ENCODE results near the gene LPXN. TPM values are rescaled to one million over a fixed set of nuclear protein-coding genes. Genes with fewer than 3 reads are reported as not detected.
"Not testable (repeated sequence)": the region's sequence is repeated elsewhere in the genome, so short reads cannot be mapped to it uniquely, and the experiment has no call there.

Gene LPXN
- total RNA-seq, 1 donor from 2014 or later = 1.4 TPM

DNA sequence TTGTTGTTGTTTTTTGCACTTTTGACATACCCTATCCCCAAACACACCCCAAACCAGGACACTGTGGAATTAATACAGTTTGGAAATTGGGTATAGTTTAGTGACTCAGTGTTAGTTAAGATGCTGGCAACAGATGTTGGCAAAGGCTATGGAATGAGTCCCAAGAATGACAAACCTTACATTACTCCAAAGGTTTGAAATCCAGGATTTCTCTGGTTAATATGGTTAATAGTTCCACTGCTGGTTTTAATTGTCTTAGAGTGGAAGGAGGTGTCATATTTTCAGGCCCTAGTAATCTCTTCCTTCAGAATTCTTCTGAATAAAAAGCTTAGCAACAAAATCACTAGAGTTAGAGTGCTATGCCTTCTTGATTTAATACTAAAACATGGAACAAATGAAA is 775 bp downstream of the LPXN start:
- H3K4me3 ChIP-seq (ENCODE audit: low read depth, low read length) = peak overlapping the region; percentile 9
- TF ChIP-seq, protein P1, sequence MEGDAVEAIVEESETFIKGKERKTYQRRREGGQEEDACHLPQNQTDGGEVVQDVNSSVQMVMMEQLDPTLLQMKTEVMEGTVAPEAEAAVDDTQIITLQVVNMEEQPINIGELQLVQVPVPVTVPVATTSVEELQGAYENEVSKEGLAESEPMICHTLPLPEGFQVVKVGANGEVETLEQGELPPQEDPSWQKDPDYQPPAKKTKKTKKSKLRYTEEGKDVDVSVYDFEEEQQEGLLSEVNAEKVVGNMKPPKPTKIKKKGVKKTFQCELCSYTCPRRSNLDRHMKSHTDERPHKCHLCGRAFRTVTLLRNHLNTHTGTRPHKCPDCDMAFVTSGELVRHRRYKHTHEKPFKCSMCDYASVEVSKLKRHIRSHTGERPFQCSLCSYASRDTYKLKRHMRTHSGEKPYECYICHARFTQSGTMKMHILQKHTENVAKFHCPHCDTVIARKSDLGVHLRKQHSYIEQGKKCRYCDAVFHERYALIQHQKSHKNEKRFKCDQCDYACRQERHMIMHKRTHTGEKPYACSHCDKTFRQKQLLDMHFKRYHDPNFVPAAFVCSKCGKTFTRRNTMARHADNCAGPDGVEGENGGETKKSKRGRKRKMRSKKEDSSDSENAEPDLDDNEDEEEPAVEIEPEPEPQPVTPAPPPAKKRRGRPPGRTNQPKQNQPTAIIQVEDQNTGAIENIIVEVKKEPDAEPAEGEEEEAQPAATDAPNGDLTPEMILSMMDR (conservative IDR thresholded peaks at IDR 0.05; ENCODE audit: low read depth, low read length) = no peak
- DNase-seq (ENCODE audit: low read depth) = peak; percentile 67

DNA sequence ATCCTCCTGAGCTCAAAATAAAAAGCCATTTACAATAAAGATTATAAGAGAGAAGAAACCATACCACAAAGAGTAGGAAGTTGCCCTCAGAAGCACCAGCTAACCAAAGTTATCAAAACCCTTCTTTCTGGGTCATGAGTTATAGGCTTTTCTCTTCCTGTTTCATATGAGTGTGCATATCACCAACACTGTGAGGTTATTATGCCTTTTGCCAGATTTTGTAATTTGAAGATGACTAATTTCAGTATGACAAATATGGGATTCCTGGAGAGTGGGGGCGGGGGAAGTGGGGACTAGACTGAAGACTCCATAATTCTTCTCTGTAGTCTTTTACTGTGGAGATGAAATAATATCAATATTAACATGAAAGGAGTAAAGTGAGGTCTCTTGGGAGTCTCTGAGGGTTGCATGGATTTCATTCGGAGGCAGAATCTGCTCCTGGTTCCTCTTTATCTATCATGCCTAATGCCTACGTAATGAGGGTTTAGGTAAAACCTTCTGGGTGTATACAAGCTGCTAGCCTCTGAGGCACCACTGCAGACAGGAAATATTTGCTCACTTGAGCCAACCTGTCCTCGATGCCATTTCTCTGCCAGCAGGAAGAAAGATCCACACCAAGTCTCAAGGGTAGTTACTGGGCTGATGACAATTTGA is 2.1 kb downstream of the LPXN start:
- TF ChIP-seq, protein P1 (conservative IDR thresholded peaks at IDR 0.05; ENCODE audit: low read depth, low read length) = no peak
- peak; percentile 41 for DNase-seq (ENCODE audit: low read depth)
- H3K4me3 ChIP-seq (ENCODE audit: low read depth, low read length) = no peak overlapping the region

DNA sequence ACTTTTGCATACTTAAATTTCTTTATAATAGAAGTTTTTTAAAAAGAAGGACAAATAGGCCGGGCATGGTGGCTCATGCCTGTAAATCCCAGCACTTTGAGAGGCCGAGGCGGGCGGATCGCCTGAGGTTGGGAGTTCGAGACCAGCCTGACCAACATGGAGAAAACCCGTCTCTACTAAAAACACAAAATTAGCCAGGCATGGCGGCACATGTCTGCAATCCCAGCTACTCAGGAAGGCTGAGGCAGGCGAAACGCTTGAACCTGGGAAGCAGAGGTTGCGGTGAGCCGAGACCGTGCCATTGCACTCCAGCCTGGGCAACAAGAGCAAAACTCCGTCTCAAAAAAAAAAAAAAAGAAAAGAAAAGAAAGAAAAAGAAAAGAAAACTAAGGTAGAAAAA is 2.8 kb downstream of the LPXN start:
- H3K4me3 ChIP-seq (ENCODE audit: low read depth, low read length); DNase-seq (ENCODE audit: low read depth): not testable (repeated sequence)

DNA sequence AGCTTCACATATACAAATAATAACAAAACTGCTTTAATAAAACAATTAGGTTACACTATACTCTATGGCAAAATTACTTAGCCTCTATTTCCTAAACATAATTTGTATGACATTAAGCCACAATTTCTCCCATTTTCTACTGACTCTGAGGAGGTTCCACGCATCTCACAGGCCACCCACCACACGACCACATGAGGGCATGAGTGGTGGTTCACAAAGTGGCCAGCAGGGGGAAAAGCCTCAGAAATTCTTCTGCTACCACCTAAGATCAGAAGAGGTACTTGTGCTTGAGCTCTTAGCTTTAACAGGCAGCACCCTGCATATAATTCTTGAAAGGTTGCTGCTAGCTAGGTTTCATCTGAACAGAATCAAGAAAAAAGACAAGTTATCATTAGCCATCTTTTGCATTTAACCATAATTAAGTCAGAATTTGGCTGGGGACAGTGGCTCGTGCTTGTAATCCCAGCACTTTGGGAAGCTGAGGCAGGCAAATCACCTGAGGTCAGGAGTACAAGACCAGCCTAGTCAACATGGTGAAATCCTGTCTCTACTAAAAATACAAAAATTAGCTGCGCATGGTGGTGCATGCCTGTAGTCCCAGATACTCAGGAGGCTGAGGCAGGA is 7.7 kb downstream of the LPXN start:
- TF ChIP-seq, protein P1 (conservative IDR thresholded peaks at IDR 0.05; ENCODE audit: low read depth, low read length) = peak; percentile 87

DNA sequence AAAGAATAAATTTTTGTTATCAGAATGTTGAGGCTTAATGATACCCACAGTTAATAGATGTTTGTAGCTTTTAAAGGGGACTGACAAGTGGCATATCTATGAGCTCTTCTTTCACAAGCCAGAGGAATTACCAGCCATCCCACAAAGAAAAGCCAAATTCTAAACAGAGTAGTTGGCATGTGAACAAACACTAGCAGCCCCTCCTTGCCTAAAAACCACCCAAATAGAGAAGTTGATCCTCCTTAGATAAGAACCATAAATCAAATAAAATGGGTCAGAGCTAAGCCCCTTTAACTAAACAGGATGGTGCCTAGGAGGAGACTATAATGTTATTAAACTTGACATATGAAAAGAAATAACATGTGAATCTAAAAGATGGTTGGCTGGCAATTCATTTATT is 11.4 kb downstream of the LPXN start:
- no peak overlapping the region for H3K4me3 ChIP-seq (ENCODE audit: low read depth, low read length)
- no peak for DNase-seq (ENCODE audit: low read depth)
- TF ChIP-seq, protein P1 (conservative IDR thresholded peaks at IDR 0.05; ENCODE audit: low read depth, low read length) = no peak

More for the DNA sequence above, 7.7 kb downstream of the LPXN start:
- no peak for DNase-seq (ENCODE audit: low read depth)
- H3K4me3 ChIP-seq (ENCODE audit: low read depth, low read length) = no peak overlapping the region

DNA sequence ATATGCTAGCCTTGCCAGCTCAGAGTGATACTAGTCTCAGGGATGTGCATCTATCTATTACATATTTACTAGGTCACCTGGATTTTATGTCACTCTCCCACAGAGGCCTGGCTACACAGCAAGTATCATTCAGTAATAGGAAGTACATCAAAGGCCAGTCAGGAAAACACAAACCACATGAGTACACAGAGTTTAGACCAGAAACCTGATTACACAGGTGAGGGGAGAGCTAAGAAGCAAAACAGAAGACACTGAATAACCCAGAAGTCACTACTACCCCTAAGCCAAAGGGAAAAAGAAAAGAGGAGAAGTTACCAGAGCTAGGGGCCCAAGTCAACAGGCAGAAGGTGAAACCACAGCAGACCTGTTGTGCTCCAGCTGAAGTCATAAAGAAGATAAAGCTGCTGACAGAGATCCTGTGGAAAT is 13.3 kb downstream of the LPXN start:
- no peak for DNase-seq (ENCODE audit: low read depth)
- H3K4me3 ChIP-seq (ENCODE audit: low read depth, low read length) = no peak overlapping the region
- TF ChIP-seq, protein P1 (conservative IDR thresholded peaks at IDR 0.05; ENCODE audit: low read depth, low read length) = no peak

DNA sequence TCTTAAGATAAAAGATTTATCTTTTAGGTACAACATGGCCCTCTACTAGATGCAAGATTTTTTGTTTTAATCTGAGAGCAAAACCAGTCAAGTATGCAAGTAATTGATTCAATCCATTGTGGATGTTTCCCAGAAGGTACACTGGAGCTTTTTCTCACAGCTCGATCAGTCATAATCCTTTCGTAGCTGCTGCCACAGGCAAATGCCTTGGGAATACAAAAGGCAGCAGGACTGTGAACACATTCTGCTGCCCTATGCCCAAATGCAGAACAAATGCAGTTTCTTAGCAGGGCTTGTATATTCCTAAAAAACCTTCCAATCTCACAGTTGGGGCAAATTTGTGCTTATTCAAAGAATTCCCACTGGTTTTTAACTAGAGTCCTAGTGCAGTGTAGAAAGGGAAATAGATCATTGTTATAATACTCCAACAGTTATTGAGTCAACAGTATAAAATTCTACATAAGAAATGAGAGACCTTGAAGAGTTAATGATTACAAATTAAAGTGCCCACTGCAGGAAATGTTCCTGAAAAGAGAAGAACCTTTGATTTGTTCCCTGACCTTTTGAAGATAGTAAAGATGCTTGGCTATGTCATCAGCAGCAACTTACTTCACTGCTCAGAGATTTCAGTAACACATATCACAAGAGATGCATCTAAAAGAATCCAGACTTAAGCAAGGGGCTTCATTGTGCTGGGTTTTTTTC is 14.1 kb downstream of the LPXN start:
- peak; percentile 72 for DNase-seq (ENCODE audit: low read depth)
- TF ChIP-seq, protein P1 (conservative IDR thresholded peaks at IDR 0.05; ENCODE audit: low read depth, low read length) = no peak
- H3K4me3 ChIP-seq (ENCODE audit: low read depth, low read length) = peak overlapping the region; percentile 15

Data from epithelial cell of proximal tubule (primary cell).